Aorta (tissue), 5 donors: ENCODE data around the gene AATF. TPM values are rescaled to one million over a fixed set of nuclear protein-coding genes. Genes with fewer than 3 reads are reported as not detected.

Experiments
- ATAC-seq: fragments of 200-7000 bp; cut with Tn5 transposase; one replicate; pipeline ENCODE4 v1.9.1; 2022; ENCODE audit warnings: moderate library complexity; ENCODE audit not compliant: low FRiP score
- DNase-seq, 2 donors: peaks; one replicate each; pipeline ENCODE4 v3.0.0-alpha.2; 2020
- H3K27ac ChIP-seq, 2 donors: one replicate each; pipeline ENCODE4 v1.5.1; 2013; ENCODE audit warnings: low read length in 2 of 2, mild to moderate bottlenecking in 2 of 2, moderate library complexity in 2 of 2, control low read depth in 1 of 2, inconsistent platforms in 1 of 2, low read depth in 1 of 2
- H3K27me3 ChIP-seq, 2 donors: one replicate each; pipeline ENCODE4 v1.6.1; 2013; ENCODE audit warnings: control low read depth in 1 of 2, low read length in 1 of 2, mild to moderate bottlenecking in 1 of 2, moderate library complexity in 1 of 2; ENCODE audit not compliant: insufficient read depth in 2 of 2, control insufficient read depth in 1 of 2
- H3K36me3 ChIP-seq, 2 donors: one replicate each; pipeline ENCODE4 v1.6.1; 2013; ENCODE audit warnings: control low read depth in 1 of 2, low read length in 1 of 2, mild to moderate bottlenecking in 1 of 2; ENCODE audit not compliant: insufficient read depth in 2 of 2, control insufficient read depth in 1 of 2
- H3K4me1 ChIP-seq, 2 donors: one replicate each; pipeline ENCODE4 v1.6.1; 2013; ENCODE audit warnings: low read length in 2 of 2, control low read depth in 1 of 2, mild to moderate bottlenecking in 1 of 2, moderate library complexity in 1 of 2; ENCODE audit not compliant: insufficient read depth in 2 of 2, control insufficient read depth in 1 of 2
- H3K4me3 ChIP-seq, 2 donors: one replicate each; pipeline ENCODE4 v1.5.1; 2013; ENCODE audit warnings: low read length in 2 of 2, control low read depth in 1 of 2, mild to moderate bottlenecking in 1 of 2
- H3K9me3 ChIP-seq: one replicate; pipeline ENCODE4 v1.6.1; 2013; ENCODE audit warnings: mild to moderate bottlenecking, low read length; ENCODE audit not compliant: control insufficient read depth
- WGBS, 2 donors: extraction: QIAGEN DNeasy Blood & Tissue Kit; methylation state at CpG; one replicate each; pipeline ENCODE4 v1.1.7; 2013; 5-methylcytosine and 5-hydroxymethylcytosine counted together
- intact Hi-C, 2 donors: fragments of 100-400 bp; cut with DNase I; formaldehyde crosslinking; loops; one replicate each; pipeline versions ENCODE4 v1.14.2 to v1.15.0; 2022
- polyA plus RNA-seq, 2 donors: library from polyadenylated mRNA; stranded (reverse); fragments of 200-250 nt; gene quantifications; one replicate each; pipeline ENCODE4 v1.2.3, GENCODE V29; 2013
- total RNA-seq, 2 donors: library from RNA; stranded (reverse); fragmentation: NEBNext Ultra II Directional; extraction: Animal tissue kit (Norgen Biotek cat#: 25700); gene quantifications; one replicate each; pipeline ENCODE4 v1.2.1, GENCODE V29; 2021
- donor health status: healthy with polysubstance abuse.
- donor health status: Bipolar disorder and iron deficiency.
- donor health status: DM: no; HTN: no; CAD: no.
- donor health status: DM: no; HTN: no; CAD: no.
- donor health status: DM: yes; HTN: yes; CAD: no.

AATF gene
- total and polyA plus RNA-seq, 4 donors, result 36.1 to 44.2 (median 39.6) TPM

- ATAC-seq (no peak), DNase-seq (no peak)
- no peaks in the 10 kb centered on the region for H3K36me3 ChIP-seq
- H3K4me1 ChIP-seq, result no peaks in the 10 kb centered on the region
- H3K9me3 ChIP-seq, result no peaks in the 10 kb centered on the region
- intact Hi-C loops, result loop anchor here in 1 of 2 donors (10.0 kb wide), 1 partner anchor 460 kb away; the partner anchor contains the start of gene ZNHIT3
- no peak overlapping the region for H3K27ac ChIP-seq
- H3K4me3 ChIP-seq, result no peak overlapping the region
- 0 to 3% methylated on average over 1 of the region's 1 CpG for WGBS, 2 donors
- H3K27me3 ChIP-seq, result peaks cover 0 to 2% of the 10 kb centered on the region in 2 donors
Measured at GRCh38 chr17:36944553-36944952, 4.2 kb upstream of the AATF start.

GRCh38 chr17:36945140-36945539 lies 3.6 kb upstream of the AATF start:
- intact Hi-C loops, result loop anchor here in 1 of 2 donors (5.0 to 10.0 kb wide), 2 partner anchors 398 to 460 kb away; partner anchors contain the start of gene ZNHIT3
- Histone ChIP-seq H3K9me3 (no peaks in the 10 kb centered on the region), H3K27ac (no peak overlapping the region), H3K27me3 (peaks cover 0 to 2% of the 10 kb centered on the region in 2 donors), H3K36me3 (no peaks in the 10 kb centered on the region), H3K4me1 (peaks cover 0 to 1% of the 10 kb centered on the region in 2 donors), H3K4me3 (no peak overlapping the region)
- no peak for ATAC-seq
- 22 to 31% methylated on average over 1 of the region's 1 CpG for WGBS, 2 donors
- no peak for DNase-seq

GRCh38 chr17:36945959-36946725 lies 2.6 kb upstream of the AATF start:
- H3K27me3 ChIP-seq, result peaks cover 0 to 2% of the 10 kb centered on the region in 2 donors
- WGBS, 2 donors, result 9 to 10% methylated on average over 29 to 30 of the region's 30 CpGs
- no peaks in the 10 kb centered on the region for H3K9me3 ChIP-seq
- no peak overlapping the region for H3K27ac ChIP-seq
- intact Hi-C loops, result loop anchor here in 1 of 2 donors (5.0 to 10.0 kb wide), 2 partner anchors 399 to 461 kb away; partner anchors contain the start of gene ZNHIT3
- no peak for DNase-seq
- ATAC-seq, result no peak
- H3K4me1 ChIP-seq, result peaks cover 0 to 3% of the 10 kb centered on the region in 2 donors
- H3K36me3 ChIP-seq, result no peaks in the 10 kb centered on the region
- H3K4me3 ChIP-seq, result no peak overlapping the region

- WGBS, 2 donors, result 38 to 41% methylated on average over 2 of the region's 2 CpGs
- Histone ChIP-seq H3K27ac (no peak overlapping the region), H3K36me3 (no peaks in the 10 kb centered on the region), H3K9me3 (no peaks in the 10 kb centered on the region), H3K4me1 (peaks cover 0 to 3% of the 10 kb centered on the region in 2 donors), H3K27me3 (peaks cover 0 to 2% of the 10 kb centered on the region in 2 donors), H3K4me3 (no peak overlapping the region)
- no peak for DNase-seq
- ATAC-seq, result no peak
- intact Hi-C loops, result loop anchor here in 1 of 2 donors (5.0 to 10.0 kb wide), 2 partner anchors 399 to 462 kb away; partner anchors contain the start of gene ZNHIT3
Measured at GRCh38 chr17:36946726-36947091, 2.0 kb upstream of the AATF start.

DNA sequence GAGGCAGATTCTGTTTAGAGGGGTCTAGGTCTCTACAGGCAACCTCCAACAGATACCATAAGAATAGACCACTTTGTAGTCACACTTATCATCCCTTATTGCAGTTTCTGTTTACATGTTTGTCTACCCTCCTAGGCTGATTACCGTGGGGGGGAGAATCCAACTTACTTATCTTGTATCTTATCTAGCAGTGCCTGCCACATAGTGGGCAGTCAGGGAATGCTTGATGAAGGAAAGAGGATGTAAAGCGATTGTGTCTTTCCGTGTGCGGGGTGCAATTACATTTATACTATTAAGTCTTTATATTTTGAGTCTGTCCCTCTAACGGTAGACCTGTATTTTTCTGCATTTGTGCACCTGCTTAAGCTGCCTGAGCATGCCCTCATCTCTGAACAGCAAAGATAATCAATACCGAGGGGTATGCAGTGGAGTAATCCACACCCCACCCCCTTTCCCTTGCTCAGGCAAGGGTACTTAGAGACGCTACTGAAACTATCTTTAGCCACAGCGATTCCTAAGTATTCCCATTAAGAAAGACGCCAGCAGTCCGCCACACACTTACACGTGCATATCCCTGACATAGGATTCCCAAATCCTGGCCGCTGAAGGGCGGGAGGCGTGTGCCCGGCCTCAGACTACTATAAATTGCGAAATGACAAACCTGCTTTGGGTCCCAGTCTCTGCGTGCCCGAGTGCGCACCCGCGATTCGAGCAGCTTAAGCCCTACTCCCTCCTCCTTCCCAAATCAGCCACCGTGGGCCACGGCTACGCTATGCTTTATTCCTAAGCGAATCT lies 635 bp upstream of the AATF start:
- H3K4me1 ChIP-seq, result peaks cover 0 to 3% of the 10 kb centered on the region in 2 donors
- no peak for DNase-seq
- peak overlapping the region in 1 of 2 donors; percentile 32 for H3K4me3 ChIP-seq
- H3K27me3 ChIP-seq, result peaks cover 0 to 2% of the 10 kb centered on the region in 2 donors
- peak; percentile 82 for ATAC-seq
- no peaks in the 10 kb centered on the region for H3K9me3 ChIP-seq
- WGBS, 2 donors, result 1 to 2% methylated on average over 26 of the region's 26 CpGs
- peak overlapping the region in 1 of 2 donors; percentile 15 for H3K27ac ChIP-seq
- intact Hi-C loops, result loop anchor here in 1 of 2 donors (5.0 to 10.0 kb wide), 2 partner anchors 401 to 463 kb away; partner anchors contain the start of gene ZNHIT3
- H3K36me3 ChIP-seq, result peaks cover 1 to 3% of the 10 kb centered on the region in 2 donors

DNA sequence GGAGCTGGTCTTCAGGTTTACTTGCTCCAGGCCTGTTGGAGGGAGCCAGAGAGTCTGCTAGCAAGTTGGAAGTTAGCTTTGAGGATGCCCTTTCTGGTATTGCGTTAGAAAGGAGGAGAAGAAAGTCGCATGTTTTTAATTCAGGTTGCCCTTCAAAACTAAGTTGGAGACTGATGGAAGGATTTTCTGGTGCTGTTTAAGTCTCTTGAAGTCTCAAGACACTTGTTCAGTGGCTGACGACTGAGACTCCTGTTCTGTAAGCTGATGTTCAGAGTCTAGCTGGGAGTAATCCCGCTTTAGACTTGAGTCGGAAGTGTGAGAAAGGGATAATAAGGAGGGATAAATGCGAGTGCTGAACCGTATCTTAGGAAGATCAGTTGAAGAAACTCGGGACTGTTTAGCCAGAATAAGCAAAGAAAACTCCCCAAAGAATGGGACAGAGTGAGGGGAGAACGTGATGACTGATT lies 740 bp downstream of the AATF start:
- Histone ChIP-seq H3K4me1 (peaks cover 0 to 3% of the 10 kb centered on the region in 2 donors), H3K27me3 (peaks cover 0 to 2% of the 10 kb centered on the region in 2 donors), H3K9me3 (no peaks in the 10 kb centered on the region), H3K4me3 (peak overlapping the region; percentile 35 to 71), H3K36me3 (peaks cover 3 to 9% of the 10 kb centered on the region in 2 donors), H3K27ac (peak overlapping the region in 1 of 2 donors; percentile 72)
- WGBS, 2 donors, result 3 to 6% methylated on average over 9 of the region's 9 CpGs
- peak; percentile 9 for ATAC-seq
- no peak for DNase-seq
- intact Hi-C loops, result loop anchor here in 1 of 2 donors (5.0 to 10.0 kb wide), 2 partner anchors 402 to 465 kb away; partner anchors contain the start of gene ZNHIT3

DNA sequence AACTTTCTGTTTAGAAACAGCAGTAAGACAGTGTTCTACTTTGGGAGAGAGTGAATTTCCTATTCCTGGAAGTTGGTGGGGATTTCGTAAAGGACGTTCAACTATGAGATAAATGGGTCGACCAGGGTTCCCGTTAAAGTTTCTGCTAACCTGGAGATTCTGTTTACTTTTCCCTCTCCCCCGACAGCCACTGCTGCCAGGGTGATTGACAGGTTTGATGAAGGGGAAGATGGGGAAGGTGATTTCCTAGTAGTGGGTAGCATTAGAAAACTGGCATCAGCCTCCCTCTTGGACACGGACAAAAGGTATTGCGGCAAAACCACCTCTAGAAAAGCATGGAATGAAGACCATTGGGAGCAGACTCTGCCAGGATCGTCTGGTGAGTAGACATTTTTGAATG lies 1.3 kb downstream of the AATF start:
- no peaks in the 10 kb centered on the region for H3K9me3 ChIP-seq
- 53 to 59% methylated on average over 8 of the region's 8 CpGs for WGBS, 2 donors
- peaks cover 0 to 2% of the 10 kb centered on the region in 2 donors for H3K27me3 ChIP-seq
- peak overlapping the region; percentile 35 to 71 for H3K4me3 ChIP-seq
- no peak for ATAC-seq
- H3K27ac ChIP-seq, result no peak overlapping the region
- intact Hi-C loops, result loop anchor here in 1 of 2 donors (10.0 kb wide), 1 partner anchor 405 kb away; the partner anchor contains the start of gene GGNBP2
- DNase-seq, result no peak
- peaks cover 3 to 11% of the 10 kb centered on the region in 2 donors for H3K36me3 ChIP-seq
- H3K4me1 ChIP-seq, result peaks cover 0 to 3% of the 10 kb centered on the region in 2 donors

- no peaks in the 10 kb centered on the region for H3K9me3 ChIP-seq
- H3K4me1 ChIP-seq, result peaks cover 0 to 3% of the 10 kb centered on the region in 2 donors
- no peaks in the 10 kb centered on the region for H3K27me3 ChIP-seq
- no peak for DNase-seq
- intact Hi-C loops, result loop anchor here in 1 of 2 donors (10.0 kb wide), 1 partner anchor 406 kb away; the partner anchor contains the start of gene GGNBP2
- no peak for ATAC-seq
- H3K36me3 ChIP-seq, result peaks cover 3 to 17% of the 10 kb centered on the region in 2 donors
- WGBS, 2 donors, result 91 to 96% methylated on average over 5 of the region's 5 CpGs
- no peak overlapping the region for H3K4me3 ChIP-seq
- H3K27ac ChIP-seq, result no peak overlapping the region
Measured at GRCh38 chr17:36951084-36951789, 2.5 kb downstream of the AATF start.
